SKM-1 (cell line): ENCODE results near the gene FCGR1A.
"Not testable (repeated sequence)": the region's sequence is repeated elsewhere in the genome, so short reads cannot be mapped to it uniquely, and the experiment has no call there.

Experiments
- DNase-seq: peaks from one replicate; lab custom pipeline; 2025; ENCODE audit not compliant: unreplicated experiment; lab: John Stamatoyannopoulos, UW

The FCGR1A gene

DNA sequence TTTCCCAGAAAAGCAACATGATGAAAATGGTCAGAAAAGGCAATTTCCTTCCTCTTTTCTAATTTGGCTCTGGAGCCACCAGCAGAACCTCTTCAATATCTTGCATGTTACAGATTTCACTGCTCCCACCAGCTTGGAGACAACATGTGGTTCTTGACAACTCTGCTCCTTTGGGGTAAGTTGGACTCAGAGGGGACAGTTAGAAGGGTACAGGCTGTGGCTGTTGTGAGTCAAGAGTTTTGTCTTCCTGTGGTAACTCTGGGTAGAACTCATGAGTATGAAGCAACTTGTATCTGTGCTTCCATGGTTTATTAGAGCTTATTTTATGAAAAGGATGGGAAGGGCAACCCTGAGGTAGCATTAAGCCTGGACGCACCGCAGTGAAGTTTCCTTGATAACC lies at the start of gene FCGR1A:
FCGR1A (plus strand) TSS at position 95 of the 400 bp plus-strand sequence; CDS start at position 145, 50 bp downstream.
- DNase-seq = not testable (repeated sequence)

DNA sequence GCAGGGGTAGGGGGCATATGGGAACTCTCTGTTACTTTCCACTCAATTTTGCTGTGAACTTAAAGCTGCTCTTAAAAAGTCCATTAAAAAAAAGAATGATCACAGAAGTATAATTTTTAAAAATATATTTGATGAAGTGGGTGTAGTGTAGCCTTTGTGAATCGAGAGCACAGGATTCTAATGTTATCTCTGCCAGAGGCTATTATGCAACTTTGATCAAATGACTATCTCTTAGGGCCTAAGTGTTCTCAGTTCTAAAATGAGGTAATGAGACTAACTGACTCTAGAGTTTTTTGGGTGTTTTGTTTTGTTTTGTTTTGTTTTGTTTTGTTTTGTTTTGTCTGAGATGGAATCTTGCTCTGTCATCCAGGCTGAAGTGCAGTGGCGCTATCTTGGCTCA lies 49.7 kb upstream of the FCGR1A start:
- DNase-seq = not testable (repeated sequence)

DNA sequence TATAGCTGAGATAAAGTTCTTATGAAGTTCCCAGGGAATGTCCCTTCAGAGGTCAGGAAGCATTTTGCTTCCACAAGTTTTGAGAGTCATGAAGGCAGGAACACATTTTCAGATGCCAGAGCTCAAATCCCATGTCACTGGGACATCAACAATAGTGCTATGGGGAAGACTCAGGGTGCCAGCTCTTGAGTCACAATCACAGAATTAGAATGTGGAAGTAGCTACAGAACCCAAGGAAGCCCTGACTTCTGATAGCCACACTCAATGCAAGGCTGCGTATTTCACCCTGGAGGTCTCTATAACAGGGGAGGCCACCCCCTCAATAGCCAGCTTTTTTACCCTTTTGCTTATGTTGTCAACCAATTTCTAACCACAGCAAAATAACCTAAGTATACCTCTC lies 47.8 kb upstream of the FCGR1A start:
- DNase-seq = not testable (repeated sequence)

DNA sequence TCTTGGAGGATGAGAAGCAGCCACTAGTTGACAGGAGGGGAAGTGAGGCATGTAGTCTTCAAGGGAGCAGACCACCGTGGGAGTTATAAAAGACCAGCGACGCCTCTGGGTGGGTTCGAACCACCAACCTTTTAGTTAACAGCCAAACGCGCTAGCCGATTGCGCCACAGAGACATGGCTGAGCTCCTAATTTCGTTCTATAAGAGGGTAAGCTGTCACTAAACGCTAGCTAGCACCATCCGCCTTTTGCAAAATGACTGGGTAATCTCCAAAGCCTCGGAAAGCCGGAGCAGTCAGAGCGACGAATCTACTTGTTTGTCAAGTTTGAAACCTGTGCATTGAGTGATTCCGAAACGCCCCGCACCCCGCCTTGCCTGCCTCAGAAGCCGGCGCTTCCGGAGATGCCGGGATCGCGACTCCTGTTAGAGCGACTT lies 42.3 kb upstream of the FCGR1A start:
- not testable (repeated sequence) for DNase-seq

DNA sequence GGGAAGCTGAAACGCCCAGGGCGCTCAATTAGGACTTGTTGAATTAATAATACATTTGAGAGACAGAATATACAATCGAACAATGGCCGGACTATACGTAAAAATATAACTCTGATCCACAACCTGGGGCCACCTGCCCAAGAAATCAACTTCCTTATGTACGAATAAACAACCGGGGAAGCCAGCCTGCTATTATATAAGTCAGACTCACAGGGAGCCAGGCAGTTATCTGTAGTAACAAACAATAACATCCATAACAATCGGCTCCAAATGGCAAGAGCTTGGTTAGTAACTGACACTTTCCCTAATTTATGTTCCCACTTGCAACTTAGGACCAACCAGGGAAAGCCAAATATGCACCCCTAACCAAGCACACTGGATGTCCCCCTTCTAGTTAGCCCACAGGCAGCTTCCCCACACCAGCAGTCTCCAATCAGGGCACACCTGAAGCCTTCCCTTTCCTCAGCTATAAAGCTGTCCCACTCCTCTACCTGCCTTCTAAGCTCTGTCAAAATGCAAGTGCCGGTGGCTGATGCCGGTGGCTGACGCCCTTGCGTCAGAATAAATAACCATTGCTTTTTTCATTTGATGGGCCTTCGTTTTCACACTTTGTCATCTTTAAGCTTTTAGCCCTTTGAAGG lies 41.8 kb upstream of the FCGR1A start:
- DNase-seq = not testable (repeated sequence)

DNA sequence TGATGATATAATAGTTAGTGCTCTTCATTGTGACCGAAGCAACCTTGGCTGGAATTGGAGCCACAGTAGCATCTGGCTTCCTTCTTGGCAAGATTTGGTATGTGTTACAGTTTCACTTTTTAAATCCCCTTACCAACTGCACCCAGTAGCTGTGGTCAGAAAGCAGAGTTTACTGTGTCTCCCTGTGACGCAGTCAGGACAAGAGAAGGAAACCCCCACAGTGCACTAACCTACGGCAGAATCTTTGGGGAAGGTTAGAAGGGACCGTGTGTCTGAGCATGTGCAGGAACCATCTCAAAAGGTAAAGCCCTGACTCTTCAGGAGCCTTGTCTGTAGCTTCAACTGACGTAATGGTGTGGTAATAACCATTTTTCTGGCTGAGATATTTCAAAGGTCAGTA lies 40.6 kb upstream of the FCGR1A start:
- not testable (repeated sequence) for DNase-seq

DNA sequence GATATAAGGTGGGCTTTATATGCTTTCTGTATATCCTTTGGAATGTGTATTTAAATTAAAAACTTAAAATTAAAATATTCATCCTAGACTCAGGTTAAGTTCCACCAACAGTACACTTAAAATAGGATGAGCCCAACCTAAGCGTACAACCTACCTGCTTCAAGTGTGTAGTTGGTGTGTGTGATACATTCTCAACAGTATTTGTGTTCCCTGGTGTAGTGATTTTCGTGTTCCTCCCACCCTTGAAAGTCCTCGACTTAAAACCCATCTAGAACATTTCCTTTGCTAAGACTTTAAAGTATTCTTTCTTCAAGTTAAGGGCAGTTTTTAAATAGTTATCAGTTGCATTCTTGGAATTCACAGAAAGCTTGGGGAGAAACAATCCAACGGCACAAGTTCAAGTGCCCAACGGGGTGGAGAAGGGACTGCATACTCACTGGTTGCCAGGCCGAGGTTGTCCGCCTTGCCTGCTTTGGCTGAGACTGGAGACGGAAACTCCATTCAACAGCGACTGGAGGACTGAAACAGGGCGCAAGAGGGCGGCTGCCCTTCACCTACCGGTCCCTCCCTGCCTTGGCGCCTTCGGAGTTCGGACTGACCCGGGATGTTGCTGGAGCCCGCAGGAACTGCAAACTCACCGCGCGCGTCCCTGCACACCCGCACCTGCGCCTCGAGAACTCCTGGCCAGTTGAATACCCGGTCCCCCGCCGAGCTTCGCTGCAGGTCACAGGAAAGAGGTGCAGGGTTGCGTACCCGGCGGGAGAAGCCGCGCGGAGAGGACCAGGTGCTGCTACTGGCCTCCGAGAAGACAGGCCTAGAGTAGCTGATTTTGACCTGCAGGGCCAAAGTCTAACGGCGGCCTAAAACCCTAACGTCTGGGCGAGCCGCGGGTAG lies 35.8 kb upstream of the FCGR1A start:
- DNase-seq = not testable (repeated sequence)

DNA sequence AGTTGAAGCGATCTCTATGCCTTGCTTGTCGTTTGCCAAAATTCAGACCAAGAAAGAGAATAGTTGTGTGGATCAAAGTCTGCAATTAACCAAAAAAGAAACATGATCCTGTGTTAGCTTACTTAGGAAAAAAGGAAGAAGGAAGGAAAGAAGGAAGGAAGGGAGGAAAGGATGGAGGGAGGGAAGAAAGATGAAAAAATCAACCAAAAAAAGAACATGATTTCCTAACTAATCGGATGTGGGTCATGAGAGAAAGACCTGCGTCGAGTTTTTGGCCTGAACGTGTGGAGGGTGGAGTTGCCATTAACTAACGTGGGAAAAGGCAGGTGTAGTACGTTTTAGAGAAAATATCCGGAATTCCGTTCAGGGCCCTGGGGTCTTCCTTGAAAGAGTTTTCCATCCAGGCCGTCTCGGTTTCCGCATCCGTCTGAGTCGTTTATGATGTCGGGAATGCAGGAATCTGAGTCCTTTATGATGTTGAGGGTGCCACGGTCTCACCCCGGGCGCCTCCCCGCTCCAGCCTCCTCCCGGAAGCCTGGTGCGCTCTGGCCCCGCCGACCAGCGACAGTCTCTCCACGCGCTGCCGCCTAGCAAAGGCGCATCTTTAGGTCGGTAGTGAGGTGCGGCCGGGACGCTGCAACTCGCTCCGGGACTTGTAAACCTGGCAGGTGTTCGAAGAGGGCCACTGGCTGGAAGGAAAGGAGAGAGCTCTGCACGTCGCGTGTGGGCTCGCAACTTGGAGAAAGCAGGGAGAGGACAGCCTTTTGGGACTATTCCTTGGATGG lies 34.9 kb upstream of the FCGR1A start:
- not testable (repeated sequence) for DNase-seq

DNA sequence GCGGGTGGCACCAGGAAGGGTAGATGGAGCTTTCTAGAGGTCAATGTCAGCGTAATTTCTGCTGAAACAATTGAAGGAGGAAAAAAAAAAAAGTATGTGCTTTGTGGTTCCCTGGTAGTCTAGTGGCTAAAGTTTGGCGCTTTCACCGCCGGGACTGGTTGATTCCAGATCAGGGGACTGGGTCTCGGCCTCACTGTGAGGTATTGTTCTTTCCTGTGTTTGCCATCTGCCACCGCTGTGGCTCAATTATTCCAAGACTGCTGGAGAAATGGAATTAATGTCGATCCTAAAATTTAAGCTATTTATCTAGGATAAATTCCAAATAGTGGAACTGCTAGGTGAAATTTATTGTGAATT lies 34.4 kb upstream of the FCGR1A start:
- not testable (repeated sequence) for DNase-seq

DNA sequence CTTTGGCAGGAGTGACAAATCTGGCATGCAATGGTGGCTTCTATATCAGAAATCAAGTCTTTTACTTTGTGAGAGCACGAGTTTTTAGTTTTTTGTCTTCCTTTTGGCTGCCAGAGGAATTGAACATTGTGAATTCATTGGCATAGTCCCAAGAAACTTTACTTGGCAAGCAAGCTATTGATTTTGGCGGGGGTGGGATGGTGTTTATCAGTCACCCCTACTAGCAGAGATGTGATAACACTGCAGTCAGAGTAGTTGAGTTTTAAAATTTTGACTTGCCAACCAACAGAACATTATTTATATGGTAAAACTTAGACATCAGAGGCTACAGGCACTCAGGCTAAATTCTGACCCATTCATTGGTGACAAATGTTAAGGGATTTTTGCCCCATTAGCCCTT lies 31.9 kb upstream of the FCGR1A start:
- not testable (repeated sequence) for DNase-seq

DNA sequence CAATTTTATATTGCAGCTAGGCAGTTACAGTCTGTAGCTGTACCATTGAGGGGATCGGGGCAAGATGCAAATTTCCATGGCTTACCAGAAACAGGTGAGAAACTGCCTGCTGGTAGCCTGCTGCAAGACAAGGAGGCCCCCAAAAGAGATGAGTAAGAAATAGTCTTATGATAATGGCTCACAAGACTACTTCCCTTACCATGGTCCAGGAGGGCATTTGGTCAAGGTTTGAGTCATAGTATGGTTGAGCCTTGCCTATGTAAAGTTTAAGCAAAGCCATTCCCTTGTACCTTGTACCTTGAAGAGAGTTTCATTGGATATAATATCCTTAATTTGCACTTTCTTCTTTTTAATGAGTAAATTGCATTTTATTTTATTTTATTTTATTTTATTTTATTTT lies 30.3 kb upstream of the FCGR1A start:
- DNase-seq = not testable (repeated sequence)

DNA sequence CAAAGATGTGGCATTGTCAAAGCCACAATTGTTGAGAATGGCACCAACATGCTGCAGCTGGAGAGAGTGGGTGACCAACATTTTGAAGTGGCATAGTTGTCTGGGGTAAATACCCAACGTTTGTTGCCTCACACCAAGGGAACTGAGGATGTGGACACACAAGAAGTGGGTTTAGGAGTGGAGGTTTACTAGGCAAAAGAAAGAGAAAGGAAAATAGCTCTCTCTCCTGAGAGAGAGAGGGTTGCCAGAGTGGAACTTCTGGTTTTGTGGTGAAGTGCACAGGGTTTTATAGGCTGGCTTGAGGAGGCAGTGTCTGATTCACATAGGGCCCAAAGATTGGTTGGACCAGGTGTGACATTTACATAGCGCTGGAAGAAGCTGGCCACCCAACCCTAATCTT lies 29.0 kb upstream of the FCGR1A start:
- not testable (repeated sequence) for DNase-seq

DNA sequence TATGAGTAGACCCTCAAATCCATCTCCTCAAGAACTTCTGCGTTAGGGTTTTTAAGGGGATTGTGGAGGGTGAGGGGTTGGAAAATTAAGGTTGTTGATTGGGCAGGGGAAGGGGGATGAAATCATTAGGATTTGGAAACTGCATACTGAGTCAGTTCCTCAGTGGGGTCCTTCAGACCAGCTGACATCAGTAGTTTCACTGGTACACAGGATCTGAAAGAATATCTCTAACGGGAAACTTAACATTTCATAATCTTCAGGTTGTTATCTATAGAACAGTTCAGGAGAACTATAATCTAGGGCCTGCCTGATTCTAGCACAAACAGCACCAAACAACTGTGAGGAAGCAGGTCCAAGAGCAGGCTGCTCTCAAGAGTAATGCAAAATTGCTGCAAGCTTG lies 27.2 kb upstream of the FCGR1A start:
- DNase-seq = not testable (repeated sequence)

DNA sequence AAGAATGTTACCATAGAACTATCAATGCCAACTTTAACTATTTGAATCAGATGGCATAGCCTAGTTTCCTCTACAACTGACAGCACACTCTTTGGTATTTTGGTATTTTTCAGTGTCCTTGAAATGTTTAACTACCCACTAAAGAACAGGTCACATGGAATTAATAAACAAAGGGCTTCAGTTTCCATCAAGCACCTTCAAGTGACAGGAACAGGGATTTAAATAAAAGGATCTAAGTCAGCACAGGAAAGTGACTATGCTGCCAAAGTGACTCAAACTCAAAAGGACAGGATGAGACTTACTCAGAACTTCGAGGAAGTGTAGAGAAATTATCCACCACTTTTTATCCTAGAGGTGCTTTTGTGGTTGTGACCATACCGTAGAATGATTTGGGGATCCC lies 20.2 kb upstream of the FCGR1A start:
- not testable (repeated sequence) for DNase-seq

DNA sequence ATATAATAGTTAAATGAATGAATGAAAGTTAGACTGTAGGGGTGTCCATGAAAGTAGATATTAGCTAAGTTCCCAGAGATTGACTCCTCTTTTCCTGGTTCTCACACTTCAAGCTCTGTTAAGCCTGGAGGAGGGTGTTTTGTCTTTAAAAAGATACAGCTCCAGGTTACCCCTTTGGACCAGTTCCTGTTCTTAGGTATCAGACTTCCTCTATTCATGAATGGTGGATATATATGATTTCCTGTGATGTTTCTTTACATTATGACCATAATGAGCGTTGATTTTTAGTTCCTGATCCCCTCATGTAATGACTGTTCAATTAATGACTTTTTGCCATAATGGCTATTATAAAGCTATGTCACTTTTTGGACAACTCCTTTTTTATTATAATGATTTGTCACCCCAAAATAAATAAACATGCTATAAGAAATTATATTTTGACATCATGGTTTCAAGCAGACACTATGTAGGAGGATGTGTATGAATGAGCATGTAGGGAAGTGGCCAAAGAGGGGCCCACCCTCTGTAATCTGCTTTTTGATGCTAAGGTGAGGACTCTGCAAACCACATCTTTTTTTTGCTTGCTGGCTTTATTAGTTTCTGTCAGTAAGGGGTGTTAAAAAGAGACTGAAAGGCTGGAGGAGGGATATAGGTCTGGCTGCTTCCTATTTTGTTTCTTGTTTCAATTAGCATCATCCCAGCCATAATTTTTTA lies 18.2 kb upstream of the FCGR1A start:
- DNase-seq = not testable (repeated sequence)

DNA sequence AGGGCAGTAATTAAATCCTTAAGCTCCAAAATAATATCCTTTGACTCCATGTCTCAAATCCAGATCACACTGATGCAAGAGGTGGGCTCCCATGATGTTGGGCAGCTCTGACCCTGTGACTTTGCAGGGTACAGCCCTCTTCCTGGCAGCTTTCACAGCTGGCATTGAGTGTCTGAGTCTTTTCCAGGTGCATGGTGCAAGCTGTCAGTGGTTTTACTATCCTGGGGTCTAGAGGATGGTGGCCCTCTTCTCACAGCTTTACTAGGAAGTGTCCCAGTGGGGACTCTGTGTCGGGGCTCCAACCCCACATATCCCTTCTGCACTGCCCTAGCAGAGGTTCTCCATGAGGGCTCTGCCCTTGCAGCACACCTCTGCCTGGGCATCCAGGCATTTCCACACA lies 16.3 kb upstream of the FCGR1A start:
- not testable (repeated sequence) for DNase-seq

DNA sequence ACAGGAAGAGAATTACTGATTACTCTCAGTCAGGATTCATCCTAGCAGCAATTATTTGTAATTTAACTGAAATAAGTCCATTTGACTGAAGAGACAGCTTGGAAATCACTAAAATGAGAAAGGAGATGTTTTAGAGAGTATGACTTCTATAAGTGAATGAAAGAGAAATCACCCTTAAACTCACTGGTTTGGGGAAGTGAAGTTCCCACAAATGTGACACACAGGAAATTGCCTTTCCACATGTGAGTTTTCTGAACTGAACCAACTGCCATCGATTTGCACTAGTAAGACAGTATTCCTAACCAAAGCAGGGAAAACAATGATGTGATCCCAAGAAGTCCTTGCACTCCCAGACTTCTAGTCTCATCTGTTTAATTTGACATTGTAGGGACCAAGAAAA lies 13.3 kb upstream of the FCGR1A start:
- DNase-seq = not testable (repeated sequence)

DNA sequence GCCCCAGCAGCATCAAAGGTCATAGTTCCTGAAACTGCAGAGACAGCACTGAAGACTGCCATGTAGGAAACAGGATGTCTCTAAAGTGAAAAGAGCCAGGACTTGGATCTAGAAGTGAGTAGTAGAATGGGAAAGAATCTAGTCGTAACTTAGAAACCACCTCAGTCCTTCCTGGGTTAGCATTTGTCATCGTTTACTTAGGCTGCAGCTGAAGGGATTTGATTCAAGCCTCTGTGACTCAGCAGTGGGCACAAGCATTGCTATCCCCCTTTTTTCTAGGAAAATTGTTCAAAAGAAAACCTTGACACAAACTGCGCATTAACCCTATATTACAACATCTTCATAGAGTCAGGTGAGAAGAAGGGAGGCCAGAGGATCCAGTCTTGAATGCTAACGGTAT lies 11.8 kb upstream of the FCGR1A start:
- DNase-seq = not testable (repeated sequence)

DNA sequence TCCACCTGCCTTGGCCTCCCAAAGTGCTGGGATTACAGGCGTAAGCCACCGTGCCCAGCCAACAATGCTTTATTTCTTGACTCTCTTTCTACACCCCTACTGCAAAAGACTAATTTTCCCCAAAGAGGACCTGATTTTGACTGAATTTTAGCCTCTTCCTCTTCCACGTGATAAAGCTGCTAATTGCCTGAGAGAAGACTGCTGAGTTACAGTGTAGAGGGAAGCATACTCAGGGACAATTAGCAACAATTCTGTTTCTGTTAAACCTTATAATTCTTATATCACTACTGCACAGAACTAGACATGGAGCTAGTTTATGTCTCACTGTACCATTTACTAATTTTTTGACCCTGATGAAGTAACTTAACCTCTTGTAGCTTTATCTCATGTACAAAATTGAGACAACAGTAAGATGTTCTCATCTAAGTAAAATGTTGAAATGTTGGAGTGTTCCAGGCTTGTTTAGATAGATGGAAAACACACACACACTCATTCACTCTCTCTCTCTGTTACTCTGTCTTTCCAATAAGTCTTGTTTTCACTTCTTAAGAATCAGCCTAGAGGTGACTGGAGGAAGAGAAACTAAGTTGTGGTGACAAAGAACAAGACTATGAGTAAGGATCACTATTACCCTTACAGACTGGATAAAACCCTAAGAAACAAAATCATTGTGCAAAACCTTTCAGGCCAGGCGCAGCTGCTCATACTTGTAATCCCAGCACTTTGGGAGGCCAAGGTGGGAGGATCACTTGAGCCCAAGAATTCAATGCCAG lies 10.7 kb upstream of the FCGR1A start:
- not testable (repeated sequence) for DNase-seq
